WI38 (cell line): ENCODE results near the gene TP53BP1.
"Not testable (repeated sequence)": the region's sequence is repeated elsewhere in the genome, so short reads cannot be mapped to it uniquely, and the experiment has no call there.

Experiments
- H3K4me3 ChIP-seq: 2 replicates; pipeline ENCODE4 v1.5.1; 2011; ENCODE audit warnings: low read depth, mild to moderate bottlenecking, control low read depth, low read length
- CTCF ChIP-seq: IDR thresholded peaks from 2 replicates; pipeline ENCODE4 v1.5.1; 2012; ENCODE audit warnings: low read depth, mild to moderate bottlenecking, control low read depth, low read length

TP53BP1 gene

GRCh38 chr15:43492673-43493601, at the start of gene TP53BP1:
Gene TP53BP1, minus strand, starts transcription at chr15:43493156. Its CDS starts 113 bp downstream, at chr15:43493043.
- TF ChIP-seq CTCF: no peak
- H3K4me3 ChIP-seq: peak within 1 kb of the TSS; percentile 86

- no peak for TF ChIP-seq CTCF
- no peak overlapping the region for H3K4me3 ChIP-seq
These were observed 48.8 kb upstream of the TP53BP1 start for GRCh38 chr15:43541785-43542184.

DNA sequence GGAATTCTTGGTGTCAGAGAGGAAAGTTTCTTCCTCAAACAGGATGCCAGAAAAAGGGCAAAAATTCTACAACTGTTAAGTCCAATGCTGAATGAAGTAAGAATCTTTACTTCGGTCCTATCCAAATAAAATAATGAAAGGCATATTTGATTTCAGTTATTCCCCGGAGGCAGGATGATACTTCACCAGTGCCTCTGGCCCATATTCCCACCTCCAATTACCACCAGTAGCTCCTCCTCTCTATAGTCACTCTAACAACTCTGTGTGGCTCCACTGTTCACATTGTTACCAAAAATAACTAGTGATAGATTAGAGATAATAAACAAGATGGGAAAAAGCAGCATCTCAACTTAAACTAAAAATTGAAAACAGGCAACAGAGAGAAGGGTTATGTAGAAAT, 45.1 kb upstream of the TP53BP1 start:
- no peak overlapping the region for H3K4me3 ChIP-seq

GRCh38 chr15:43534897-43535296, 41.9 kb upstream of the TP53BP1 start:
- no peak overlapping the region for H3K4me3 ChIP-seq
- TF ChIP-seq CTCF: no peak

More for the DNA sequence above, 45.1 kb upstream of the TP53BP1 start:
- TF ChIP-seq CTCF: no peak

DNA sequence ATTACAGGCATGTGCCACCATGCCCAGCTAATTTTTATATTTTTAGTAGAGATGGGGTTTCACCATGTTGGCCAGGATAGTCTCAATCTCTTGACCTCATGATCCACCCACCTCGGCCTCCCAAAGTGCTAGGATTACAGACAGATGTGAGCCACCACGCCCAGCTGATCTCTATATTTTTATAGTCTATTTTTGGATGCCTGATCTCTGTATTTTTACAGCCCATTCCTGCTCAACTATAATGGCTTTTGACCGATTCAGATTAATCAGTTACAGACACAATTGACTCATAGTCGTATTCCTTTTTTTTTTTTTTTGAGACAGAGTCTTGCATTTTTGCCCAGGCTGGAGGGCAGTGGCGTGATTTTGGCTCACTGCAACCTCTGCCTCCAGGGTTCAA, 39.9 kb upstream of the TP53BP1 start:
- H3K4me3 ChIP-seq: not testable (repeated sequence)

DNA sequence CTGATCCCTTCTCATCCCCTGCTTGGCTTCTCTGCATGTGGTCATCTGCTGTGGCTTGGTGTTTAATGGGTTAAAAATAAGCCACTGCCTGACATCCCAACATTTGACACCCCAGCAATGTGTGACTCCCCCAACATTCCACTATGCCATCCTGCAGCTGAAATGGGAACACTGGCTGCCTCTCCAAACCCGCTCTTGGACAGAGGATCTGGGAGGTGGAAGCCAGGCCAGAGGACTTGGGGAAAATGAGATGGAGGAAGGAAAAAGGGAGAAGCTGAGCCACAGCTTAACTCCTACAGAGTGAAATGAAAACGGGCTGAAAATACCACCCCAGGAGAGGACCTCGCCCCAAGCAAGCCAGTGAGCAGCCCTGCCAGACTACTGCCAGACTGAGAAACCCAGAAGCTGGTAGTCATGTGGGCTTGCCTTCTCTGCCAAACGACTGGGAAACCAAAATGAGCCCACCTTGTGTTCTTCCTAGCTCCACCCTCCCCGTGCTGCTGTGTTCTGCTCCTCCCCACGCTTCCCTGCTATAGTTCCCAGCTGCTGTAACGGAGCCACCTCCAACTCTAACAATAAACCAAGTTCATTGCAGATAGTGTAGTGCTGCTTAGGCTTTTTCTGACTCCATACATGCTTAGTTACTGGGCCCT, 38.2 kb upstream of the TP53BP1 start:
- TF ChIP-seq CTCF: no peak
- no peak overlapping the region for H3K4me3 ChIP-seq

GRCh38 chr15:43529587-43530345, 36.8 kb upstream of the TP53BP1 start:
- TF ChIP-seq CTCF: no peak
- no peak overlapping the region for H3K4me3 ChIP-seq
